ENCODE data around the gene TFF1. TPM values are rescaled to one million over a fixed set of nuclear protein-coding genes. Genes with fewer than 3 reads are reported as not detected.
"Not testable (repeated sequence)": the region's sequence is repeated elsewhere in the genome, so short reads cannot be mapped to it uniquely, and the experiment has no call there.

Gene TFF1
- total RNA-seq, 1 donor from 2014 or later: not detected

DNA sequence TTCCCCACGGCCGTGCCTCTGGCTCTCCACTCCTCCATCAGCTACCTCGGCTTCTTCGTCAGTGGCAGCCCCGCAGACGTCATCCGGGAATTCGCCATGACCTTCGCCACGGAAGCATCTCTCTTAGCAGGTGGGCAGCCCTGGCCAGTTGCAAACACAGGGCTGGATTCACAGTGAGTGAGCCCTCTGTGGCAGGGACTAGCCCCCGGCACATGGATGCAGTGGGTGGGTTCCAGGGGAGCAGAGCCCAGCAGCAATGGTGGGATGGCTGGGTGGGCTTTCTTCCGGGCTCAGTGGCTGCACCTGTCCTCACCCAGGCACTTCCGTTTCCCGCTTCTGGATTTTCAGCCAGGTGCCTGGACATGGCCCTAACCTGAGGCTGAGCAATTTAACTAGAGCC lies 46.8 kb upstream of the TFF1 start:
- Mint-ChIP-seq H3K27me3 (ENCODE audit: low read depth) (no peaks in the 10 kb centered on the region), H3K4me3 (no peak overlapping the region), H3K27ac (ENCODE audit: unreplicated experiment) (no peak overlapping the region), H3K36me3 (ENCODE audit: low read depth) (no peaks in the 10 kb centered on the region), H3K4me1 (peaks cover 10% of the 10 kb centered on the region), H3K9me3 (no peaks in the 10 kb centered on the region)
- DNase-seq (ENCODE audit: low read depth, low spot score): no peak
- TF ChIP-seq CTCF (conservative IDR thresholded peaks at IDR 0.05): no peak

- H3K9me3 Mint-ChIP-seq: no peaks in the 10 kb centered on the region
Observed at GRCh38 chr21:42412636-42412933, 46.2 kb upstream of the TFF1 start.

DNA sequence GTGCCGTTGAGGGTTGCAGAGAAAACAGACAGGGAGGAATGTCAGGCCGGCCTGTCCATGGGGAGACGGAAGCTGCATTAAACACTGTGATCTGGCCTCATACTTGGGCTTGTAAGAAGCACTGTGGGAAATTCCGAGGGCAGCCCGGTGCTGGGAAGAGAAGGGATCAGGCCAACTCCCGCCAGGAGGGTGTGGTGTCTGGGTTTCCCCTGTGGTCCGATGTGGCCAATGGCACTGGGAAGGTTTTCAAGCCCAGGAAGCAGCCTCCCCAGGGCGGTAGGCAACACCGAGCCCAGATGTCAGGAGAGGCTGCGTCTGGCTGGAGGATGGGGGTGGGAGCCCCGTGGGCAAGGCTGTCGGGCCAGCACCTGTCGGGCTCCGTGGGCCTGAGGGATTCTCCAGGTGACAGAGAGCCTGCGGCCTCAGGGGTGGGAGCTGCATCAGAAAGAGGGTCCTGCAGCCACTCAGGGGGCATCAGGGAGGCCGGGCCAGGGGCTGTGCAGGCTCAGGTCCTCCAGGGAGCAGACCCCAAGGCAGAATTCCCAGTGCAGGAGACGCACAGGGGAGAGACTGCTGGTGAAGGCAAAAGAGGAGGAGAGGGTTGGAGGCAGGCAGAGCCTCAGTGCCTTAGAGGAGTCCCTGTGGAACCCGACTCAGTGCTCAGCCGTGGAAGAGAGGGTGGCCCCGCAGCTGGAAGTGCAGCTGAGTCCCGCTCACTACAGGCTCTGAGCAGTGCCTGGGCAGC lies 45.7 kb upstream of the TFF1 start:
- no peak for TF ChIP-seq CTCF (conservative IDR thresholded peaks at IDR 0.05)
- H3K27me3 Mint-ChIP-seq (ENCODE audit: low read depth): no peaks in the 10 kb centered on the region
- no peaks in the 10 kb centered on the region for H3K36me3 Mint-ChIP-seq (ENCODE audit: low read depth)
- no peak overlapping the region for H3K4me3 Mint-ChIP-seq
- no peaks in the 10 kb centered on the region for H3K9me3 Mint-ChIP-seq
- no peak for DNase-seq (ENCODE audit: low read depth, low spot score)
- no peak overlapping the region for H3K27ac Mint-ChIP-seq (ENCODE audit: unreplicated experiment)
- peaks cover 10% of the 10 kb centered on the region for H3K4me1 Mint-ChIP-seq

More at GRCh38 chr21:42412636-42412933, 46.2 kb upstream of the TFF1 start:
- peaks cover 10% of the 10 kb centered on the region for H3K4me1 Mint-ChIP-seq
- H3K27ac Mint-ChIP-seq (ENCODE audit: unreplicated experiment): no peak overlapping the region
- DNase-seq (ENCODE audit: low read depth, low spot score): no peak
- no peaks in the 10 kb centered on the region for H3K36me3 Mint-ChIP-seq (ENCODE audit: low read depth)
- no peak overlapping the region for H3K4me3 Mint-ChIP-seq
- TF ChIP-seq CTCF (conservative IDR thresholded peaks at IDR 0.05): no peak
- H3K27me3 Mint-ChIP-seq (ENCODE audit: low read depth): no peaks in the 10 kb centered on the region

GRCh38 chr21:42411197-42411869 lies 45.0 kb upstream of the TFF1 start:
- no peak overlapping the region for H3K27ac Mint-ChIP-seq (ENCODE audit: unreplicated experiment)
- H3K27me3 Mint-ChIP-seq (ENCODE audit: low read depth): no peaks in the 10 kb centered on the region
- H3K36me3 Mint-ChIP-seq (ENCODE audit: low read depth): no peaks in the 10 kb centered on the region
- peaks cover 10% of the 10 kb centered on the region for H3K4me1 Mint-ChIP-seq
- no peak for TF ChIP-seq CTCF (conservative IDR thresholded peaks at IDR 0.05)
- DNase-seq (ENCODE audit: low read depth, low spot score): no peak
- no peaks in the 10 kb centered on the region for H3K9me3 Mint-ChIP-seq
- H3K4me3 Mint-ChIP-seq: no peak overlapping the region

DNA sequence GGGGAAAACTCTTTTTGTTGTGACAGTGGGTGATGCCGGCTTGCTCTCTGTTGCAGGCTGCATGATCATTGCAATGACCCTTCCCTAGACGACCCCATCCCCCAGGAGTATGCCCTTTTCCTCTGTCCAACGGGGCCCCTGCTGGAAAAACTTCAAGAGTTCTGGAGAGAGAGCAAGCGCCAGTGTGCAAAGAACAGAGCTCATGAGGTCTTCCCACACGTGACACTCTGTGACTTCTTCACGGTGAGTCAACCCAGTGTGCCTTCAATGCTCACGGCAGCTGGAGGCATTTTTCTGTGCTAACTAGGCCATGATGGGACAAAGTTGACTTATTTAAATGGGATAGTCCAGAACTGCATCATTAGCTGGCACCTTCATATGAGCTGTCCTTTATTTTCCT lies 43.0 kb upstream of the TFF1 start:
- H3K9me3 Mint-ChIP-seq: no peaks in the 10 kb centered on the region
- no peak overlapping the region for H3K27ac Mint-ChIP-seq (ENCODE audit: unreplicated experiment)
- no peak overlapping the region for H3K4me3 Mint-ChIP-seq
- no peaks in the 10 kb centered on the region for H3K27me3 Mint-ChIP-seq (ENCODE audit: low read depth)
- DNase-seq (ENCODE audit: low read depth, low spot score): no peak
- H3K36me3 Mint-ChIP-seq (ENCODE audit: low read depth): no peaks in the 10 kb centered on the region
- H3K4me1 Mint-ChIP-seq: peaks cover 20% of the 10 kb centered on the region
- TF ChIP-seq CTCF (conservative IDR thresholded peaks at IDR 0.05): no peak

DNA sequence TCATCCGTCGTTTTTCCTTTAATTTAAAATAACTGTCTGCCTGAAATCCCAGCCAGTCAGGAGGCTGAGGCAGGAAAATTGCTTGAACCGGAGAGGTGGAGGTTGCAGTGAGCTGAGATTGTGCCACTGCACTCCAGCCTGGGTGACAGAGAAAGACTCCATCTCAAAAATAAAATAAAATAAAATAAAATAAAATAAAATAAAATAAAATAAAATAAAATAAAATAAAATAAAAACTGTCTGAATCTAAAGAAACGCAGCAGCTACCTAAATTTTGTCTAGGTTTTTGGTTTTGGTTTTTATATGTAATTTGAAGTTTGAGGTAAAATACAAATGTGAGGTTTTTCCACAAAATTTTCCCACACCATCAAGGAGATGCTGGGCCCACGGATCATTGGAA lies 42.4 kb upstream of the TFF1 start:
- not testable (repeated sequence) for H3K4me3 Mint-ChIP-seq; DNase-seq (ENCODE audit: low read depth, low spot score); H3K9me3 Mint-ChIP-seq; H3K36me3 Mint-ChIP-seq (ENCODE audit: low read depth); H3K27ac Mint-ChIP-seq (ENCODE audit: unreplicated experiment); H3K27me3 Mint-ChIP-seq (ENCODE audit: low read depth)
- H3K4me1 Mint-ChIP-seq: peaks cover 15% of the 10 kb centered on the region
